ENCODE measurements around the gene MEGF11.

- no peak for TF ChIP-seq CTCF (IDR thresholded peaks at IDR 0.05; ENCODE audit: low read depth, low read length)
- TF ChIP-seq EZH2phosphoT487 (IDR thresholded peaks at IDR 0.05; ENCODE audit: low read depth) = no peak
Measured at GRCh38 chr15:66071921-66072295, 181.6 kb downstream of the MEGF11 start.

All from OCI-LY3 (cell line).